HG03097 (cell line): ENCODE measurements around the gene TBCD.
"Not testable (repeated sequence)": the region's sequence is repeated elsewhere in the genome, so short reads cannot be mapped to it uniquely, and the experiment has no call there.

Experiments
- ATAC-seq: cut with Tn5 transposase; IDR thresholded peaks from one replicate; pipeline ENCODE4 v1.9.1; 2021; ENCODE audit not compliant: unreplicated experiment, low FRiP score

Gene TBCD

GRCh38 chr17:82964451-82964850 lies 212.6 kb downstream of the TBCD start:
- ATAC-seq: not testable (repeated sequence)

GRCh38 chr17:82964851-82965341 lies 213.0 kb downstream of the TBCD start:
- no peak for ATAC-seq

- no peak for ATAC-seq
Observed at GRCh38 chr17:82965371-82965770, 213.5 kb downstream of the TBCD start.

GRCh38 chr17:82966415-82966814 lies 214.6 kb downstream of the TBCD start:
- no peak for ATAC-seq

GRCh38 chr17:82967268-82968032 lies 215.6 kb downstream of the TBCD start:
- no peak for ATAC-seq

- ATAC-seq: not testable (repeated sequence)
Observed at GRCh38 chr17:82968033-82968841, 216.4 kb downstream of the TBCD start.

- no peak for ATAC-seq
Observed at GRCh38 chr17:82970067-82970466, 218.2 kb downstream of the TBCD start.

GRCh38 chr17:82970818-82971590 lies 219.1 kb downstream of the TBCD start:
- ATAC-seq: no peak

- no peak for ATAC-seq
Observed at GRCh38 chr17:82972836-82973372, 221.0 kb downstream of the TBCD start.

- no peak for ATAC-seq
Observed at GRCh38 chr17:82973456-82974135, 221.7 kb downstream of the TBCD start.

GRCh38 chr17:82974136-82974952 lies 222.5 kb downstream of the TBCD start:
- no peak for ATAC-seq

GRCh38 chr17:82976982-82977488 lies 225.2 kb downstream of the TBCD start:
- no peak for ATAC-seq

GRCh38 chr17:82977606-82978005 lies 225.7 kb downstream of the TBCD start:
- no peak for ATAC-seq

- no peak for ATAC-seq
Observed at GRCh38 chr17:82978765-82979349, 227.0 kb downstream of the TBCD start.

- no peak for ATAC-seq
Observed at GRCh38 chr17:82979718-82980117, 227.9 kb downstream of the TBCD start.

- ATAC-seq: no peak
Observed at GRCh38 chr17:82980632-82981031, 228.8 kb downstream of the TBCD start.

GRCh38 chr17:82981141-82981730 lies 229.4 kb downstream of the TBCD start:
- no peak for ATAC-seq

GRCh38 chr17:82983510-82984248 lies 231.8 kb downstream of the TBCD start:
- ATAC-seq: no peak
